Peyer's patch (tissue), 4 donors: ENCODE results near the gene SERINC5.

Source experiments
- POLR2A ChIP-seq, 2 donors: fragments of 450-650 bp; IDR thresholded peaks; one replicate each; pipeline ENCODE4 v1.5.1; 2017; ENCODE audit warnings: antibody characterized with exemption in 2 of 2, mild to moderate bottlenecking in 2 of 2, moderate library complexity in 2 of 2
- TF ChIP-seq, protein P1 (sequence below), 6 experiments: fragments of 450-650 bp in 4 of 6; fragments of 200-600 bp in 2 of 6; sonication (generic) in 1 of 6; IDR thresholded peaks; one replicate each; pipeline ENCODE4 v1.5.1; 2017 to 2019; ENCODE audit warnings: antibody characterized with exemption in 6 of 6, mild to moderate bottlenecking in 3 of 6, moderate library complexity in 1 of 6

GRCh38 chr5:80269991-80270438 is 14.2 kb upstream of the SERINC5 start:
- TF ChIP-seq, protein P1, sequence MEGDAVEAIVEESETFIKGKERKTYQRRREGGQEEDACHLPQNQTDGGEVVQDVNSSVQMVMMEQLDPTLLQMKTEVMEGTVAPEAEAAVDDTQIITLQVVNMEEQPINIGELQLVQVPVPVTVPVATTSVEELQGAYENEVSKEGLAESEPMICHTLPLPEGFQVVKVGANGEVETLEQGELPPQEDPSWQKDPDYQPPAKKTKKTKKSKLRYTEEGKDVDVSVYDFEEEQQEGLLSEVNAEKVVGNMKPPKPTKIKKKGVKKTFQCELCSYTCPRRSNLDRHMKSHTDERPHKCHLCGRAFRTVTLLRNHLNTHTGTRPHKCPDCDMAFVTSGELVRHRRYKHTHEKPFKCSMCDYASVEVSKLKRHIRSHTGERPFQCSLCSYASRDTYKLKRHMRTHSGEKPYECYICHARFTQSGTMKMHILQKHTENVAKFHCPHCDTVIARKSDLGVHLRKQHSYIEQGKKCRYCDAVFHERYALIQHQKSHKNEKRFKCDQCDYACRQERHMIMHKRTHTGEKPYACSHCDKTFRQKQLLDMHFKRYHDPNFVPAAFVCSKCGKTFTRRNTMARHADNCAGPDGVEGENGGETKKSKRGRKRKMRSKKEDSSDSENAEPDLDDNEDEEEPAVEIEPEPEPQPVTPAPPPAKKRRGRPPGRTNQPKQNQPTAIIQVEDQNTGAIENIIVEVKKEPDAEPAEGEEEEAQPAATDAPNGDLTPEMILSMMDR (IDR thresholded peaks at IDR 0.05), result no peak
- no peak for TF ChIP-seq POLR2A (IDR thresholded peaks at IDR 0.05)
